Pancreas (tissue), 10 donors: ENCODE data around the gene SMARCD2. TPM values are rescaled to one million over a fixed set of nuclear protein-coding genes. Genes with fewer than 3 reads are reported as not detected.
"Not testable (repeated sequence)": the region's sequence is repeated elsewhere in the genome, so short reads cannot be mapped to it uniquely, and the experiment has no call there.

Source experiments
- ATAC-seq, 4 donors: fragments of 200-7000 bp; cut with Tn5 transposase; one replicate each; pipeline versions ENCODE4 v1.8.0 to v1.9.1; 2020; ENCODE audit warnings: mild to moderate bottlenecking in 4 of 4, moderate library complexity in 4 of 4
- DNase-seq, 6 donors: peaks; one replicate each; pipeline ENCODE4 v3.0.0-alpha.2; 2020
- FAIRE-seq: peaks from 2 replicates; lab custom pipeline; 2012; peaks lifted over from hg19 to GRCh38; lab: Jason Lieb, UNC
- H3K27ac ChIP-seq, 4 donors: fragments of 200-600 bp; sonication (generic); 1 replicate in 3 of 4; 2 replicates in 1 of 4; pipeline versions ENCODE4 v1.5.0 to v1.8.0; 2020
- H3K27me3 ChIP-seq, 4 donors: fragments of 200-600 bp; one replicate each; pipeline ENCODE4 v1.8.0; 2021
- H3K36me3 ChIP-seq, 3 donors: fragments of 200-600 bp; sonication (generic) in 1 of 3; one replicate each; pipeline versions ENCODE4 v1.5.0 to v1.8.0; 2020 to 2021
- H3K4me1 ChIP-seq, 3 donors: fragments of 200-600 bp; one replicate each; pipeline ENCODE4 v1.8.0; 2021
- H3K4me3 ChIP-seq, 4 donors: fragments of 200-600 bp; sonication (generic) in 2 of 4; one replicate each; pipeline versions ENCODE4 v1.5.0 to v1.8.0; 2020 to 2021
- H3K9me3 ChIP-seq, 4 donors: fragments of 200-600 bp; one replicate each; pipeline ENCODE4 v1.8.0; 2021
- WGBS, 2 donors: extraction: QIAGEN DNeasy Blood & Tissue Kit; methylation state at CpG; one replicate each; pipeline ENCODE4 v1.1.7; 2013; 5-methylcytosine and 5-hydroxymethylcytosine counted together
- intact Hi-C, 3 donors: fragments of 100-400 bp; cut with DNase I; formaldehyde crosslinking; loops; one replicate each; pipeline versions ENCODE4 v1.11.1 to v1.14.2; 2022
- polyA plus RNA-seq, 2 donors: library from polyadenylated mRNA; stranded (reverse); fragments of 200-250 nt; gene quantifications; one replicate each; pipeline ENCODE4 v1.2.3, GENCODE V29; 2013
- total RNA-seq, 6 donors: library from RNA; stranded (reverse); fragmentation: NEBNext Ultra II Directional in 4 of 6; extraction: Animal tissue kit (Norgen Biotek cat#: 25700) in 4 of 6; gene quantifications; one replicate each; pipeline versions ENCODE4 v1.2.1 to v1.2.4, GENCODE V29; 2021 to 2023
- TF ChIP-seq, protein P1 (sequence below), 4 donors: fragments of 200-600 bp; sonication (generic) in 3 of 4; IDR thresholded peaks; one replicate each; pipeline versions ENCODE4 v1.5.0 to v1.8.0; 2021; ENCODE audit warnings: antibody characterized with exemption in 4 of 4
- donor health status: healthy with polysubstance abuse.
- donor health status: DM: no; HTN: no; CAD: no; lungs with moderate emphysema.
- donor health status: DM: no; HTN: no; CAD: no.
- donor health status: control.
- donor health status: control.
- donor health status: Bipolar disorder and iron deficiency.
- donor health status: DM: yes; HTN: yes; CAD: no.
- donor health status: DM: no; HTN: no; CAD: no.
- donor health status: DM: no; HTN: no; CAD: no.
- donor health status: DM: yes; HTN: yes; CAD: no.

The SMARCD2 gene
- total and polyA plus RNA-seq, 8 donors = 37.6 to 57.3 (median 47.2) TPM

DNA sequence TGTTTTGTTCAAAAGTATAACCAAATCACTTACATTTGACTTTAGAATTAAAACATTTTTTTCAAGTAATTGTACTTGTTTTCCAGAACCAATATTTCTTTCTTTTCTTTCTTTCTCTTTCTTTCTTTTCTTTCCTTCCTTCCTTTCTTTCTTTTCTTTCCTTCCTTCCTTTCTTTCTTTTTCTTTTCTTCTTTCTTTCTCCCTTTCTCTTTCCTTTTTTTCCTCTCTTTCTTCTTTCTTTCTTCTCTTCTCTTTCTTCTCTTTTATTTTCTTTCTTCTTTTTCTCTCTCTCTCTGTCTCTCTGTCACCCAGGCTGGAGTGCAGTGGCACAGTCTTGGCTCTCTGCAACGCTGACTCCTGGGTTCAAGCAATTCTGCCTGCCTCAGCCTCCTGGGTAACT is 41.7 kb downstream of the SMARCD2 start:
- DNase-seq (no peak), ATAC-seq (no peak), FAIRE-seq (no peak)
- 93 to 96% methylated on average over 1 of the region's 1 CpG for WGBS, 2 donors
- Histone ChIP-seq H3K27ac (no peak overlapping the region), H3K27me3 (no peaks in the 10 kb centered on the region), H3K4me3 (no peak overlapping the region), H3K9me3 (no peaks in the 10 kb centered on the region), H3K36me3 (peaks cover 6 to 96% (median 31%) of the 10 kb centered on the region in 3 donors), H3K4me1 (no peaks in the 10 kb centered on the region)
- TF ChIP-seq, protein P1, sequence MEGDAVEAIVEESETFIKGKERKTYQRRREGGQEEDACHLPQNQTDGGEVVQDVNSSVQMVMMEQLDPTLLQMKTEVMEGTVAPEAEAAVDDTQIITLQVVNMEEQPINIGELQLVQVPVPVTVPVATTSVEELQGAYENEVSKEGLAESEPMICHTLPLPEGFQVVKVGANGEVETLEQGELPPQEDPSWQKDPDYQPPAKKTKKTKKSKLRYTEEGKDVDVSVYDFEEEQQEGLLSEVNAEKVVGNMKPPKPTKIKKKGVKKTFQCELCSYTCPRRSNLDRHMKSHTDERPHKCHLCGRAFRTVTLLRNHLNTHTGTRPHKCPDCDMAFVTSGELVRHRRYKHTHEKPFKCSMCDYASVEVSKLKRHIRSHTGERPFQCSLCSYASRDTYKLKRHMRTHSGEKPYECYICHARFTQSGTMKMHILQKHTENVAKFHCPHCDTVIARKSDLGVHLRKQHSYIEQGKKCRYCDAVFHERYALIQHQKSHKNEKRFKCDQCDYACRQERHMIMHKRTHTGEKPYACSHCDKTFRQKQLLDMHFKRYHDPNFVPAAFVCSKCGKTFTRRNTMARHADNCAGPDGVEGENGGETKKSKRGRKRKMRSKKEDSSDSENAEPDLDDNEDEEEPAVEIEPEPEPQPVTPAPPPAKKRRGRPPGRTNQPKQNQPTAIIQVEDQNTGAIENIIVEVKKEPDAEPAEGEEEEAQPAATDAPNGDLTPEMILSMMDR (IDR thresholded peaks at IDR 0.05) = no peak
- intact Hi-C loops = no loop called here

DNA sequence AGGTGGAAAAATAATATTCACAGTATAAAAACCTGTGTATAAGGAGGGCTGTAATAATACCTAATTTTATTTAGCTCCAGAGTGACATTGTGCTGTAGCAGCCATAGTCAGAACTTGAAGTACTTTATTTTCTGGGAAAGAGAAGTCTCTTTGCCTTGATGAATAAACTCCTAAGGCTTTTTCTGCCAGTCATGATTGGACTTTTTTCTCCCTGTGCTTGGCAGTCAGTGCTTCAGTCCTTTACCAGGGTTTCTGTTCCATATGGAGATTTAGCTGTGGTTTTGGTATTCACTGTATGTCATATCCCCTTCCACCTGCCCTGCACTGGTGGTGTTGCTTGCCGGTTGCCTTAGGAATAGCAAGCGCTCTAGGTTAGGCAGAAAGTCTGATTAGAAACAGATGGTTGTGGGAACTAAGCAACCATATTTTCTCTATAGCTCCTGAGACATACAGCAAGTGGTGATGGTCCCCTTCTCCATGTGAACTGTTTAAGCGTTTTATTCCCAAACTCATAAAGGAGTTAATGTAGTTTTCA is 43.8 kb downstream of the SMARCD2 start:
- Histone ChIP-seq H3K36me3 (peaks cover 10 to 97% (median 35%) of the 10 kb centered on the region in 3 donors), H3K4me3 (no peak overlapping the region), H3K27me3 (no peaks in the 10 kb centered on the region), H3K4me1 (no peaks in the 10 kb centered on the region), H3K9me3 (no peaks in the 10 kb centered on the region), H3K27ac (no peak overlapping the region)
- intact Hi-C loops = no loop called here
- WGBS, 2 donors = 89 to 95% methylated on average over 3 of the region's 3 CpGs
- ATAC-seq (no peak), FAIRE-seq (no peak), DNase-seq (no peak)
- TF ChIP-seq, protein P1 (IDR thresholded peaks at IDR 0.05) = no peak

- FAIRE-seq, intact Hi-C loops: not testable (repeated sequence)
- 97% methylated on average over 10 of the region's 10 CpGs for WGBS, 2 donors
Measured at GRCh38 chr17:63796375-63796774, 46.1 kb downstream of the SMARCD2 start.

GRCh38 chr17:63792055-63792729 is 50.3 kb downstream of the SMARCD2 start:
- TF ChIP-seq, protein P1 (IDR thresholded peaks at IDR 0.05) = no peak
- H3K9me3 ChIP-seq = no peaks in the 10 kb centered on the region
- no peak overlapping the region for H3K4me3 ChIP-seq
- peaks cover 6 to 83% (median 43%) of the 10 kb centered on the region in 3 donors for H3K36me3 ChIP-seq
- no peak overlapping the region for H3K27ac ChIP-seq
- intact Hi-C loops = no loop called here
- H3K27me3 ChIP-seq = no peaks in the 10 kb centered on the region
- no peaks in the 10 kb centered on the region for H3K4me1 ChIP-seq
- ATAC-seq (no peak), DNase-seq (no peak), FAIRE-seq (no peak)
- 75% methylated on average over 3 of the region's 3 CpGs for WGBS, 2 donors

More at GRCh38 chr17:63796375-63796774, 46.1 kb downstream of the SMARCD2 start:
- not testable (repeated sequence) for DNase-seq, H3K9me3 ChIP-seq, H3K27ac ChIP-seq, ATAC-seq, H3K4me3 ChIP-seq, H3K27me3 ChIP-seq, H3K4me1 ChIP-seq
- H3K36me3 ChIP-seq = peaks cover 10 to 93% (median 29%) of the 10 kb centered on the region in 3 donors

DNA sequence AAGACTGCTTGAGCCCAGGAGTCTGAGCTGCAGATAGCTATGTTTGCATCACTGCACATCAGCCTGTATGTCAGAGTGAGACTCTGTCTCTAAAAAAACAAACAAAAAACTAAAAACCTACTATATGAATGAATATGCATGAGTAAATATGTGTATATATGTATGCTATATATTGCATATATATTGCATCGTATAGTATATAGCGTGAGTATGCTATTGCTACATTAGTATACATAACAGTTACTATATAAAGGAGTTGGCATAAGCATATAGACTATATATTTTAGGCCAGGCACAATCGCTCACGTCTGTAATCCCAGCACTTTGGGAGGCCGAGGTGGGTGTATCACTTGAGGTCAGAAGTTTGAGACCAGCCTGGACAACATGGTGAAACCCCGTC is 52.4 kb downstream of the SMARCD2 start:
- Histone ChIP-seq H3K27me3 (no peaks in the 10 kb centered on the region), H3K4me1 (no peaks in the 10 kb centered on the region), H3K4me3 (no peak overlapping the region), H3K27ac (no peak overlapping the region), H3K36me3 (peaks cover 0 to 65% (median 31%) of the 10 kb centered on the region in 3 donors), H3K9me3 (no peaks in the 10 kb centered on the region)
- DNase-seq = no peak
- intact Hi-C loops = no loop called here
- 88 to 92% methylated on average over 6 of the region's 6 CpGs for WGBS, 2 donors
- ATAC-seq = no peak
- TF ChIP-seq, protein P1 (IDR thresholded peaks at IDR 0.05) = no peak
- FAIRE-seq = no peak
